ENCODE measurements around the gene CXorf38. TPM values are rescaled to one million over a fixed set of nuclear protein-coding genes. Genes with fewer than 3 reads are reported as not detected.
A peak's percentile ranks its signal among the peaks of the same experiment; 100 is the strongest.

CXorf38 gene, protein sequence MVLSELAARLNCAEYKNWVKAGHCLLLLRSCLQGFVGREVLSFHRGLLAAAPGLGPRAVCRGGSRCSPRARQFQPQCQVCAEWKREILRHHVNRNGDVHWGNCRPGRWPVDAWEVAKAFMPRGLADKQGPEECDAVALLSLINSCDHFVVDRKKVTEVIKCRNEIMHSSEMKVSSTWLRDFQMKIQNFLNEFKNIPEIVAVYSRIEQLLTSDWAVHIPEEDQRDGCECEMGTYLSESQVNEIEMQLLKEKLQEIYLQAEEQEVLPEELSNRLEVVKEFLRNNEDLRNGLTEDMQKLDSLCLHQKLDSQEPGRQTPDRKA
- total RNA-seq: 10 to 100 TPM; 12.3 to 14.7 (median 13.2) TPM
- 10 to 100 TPM in 1 of 2 donors, 1 to 10 TPM in 1; 8.2 to 14.0 TPM for polyA plus RNA-seq
- long read RNA-seq, donor 1, transcript CXorf38-201 (7 exons, 2,118 nt): major isoform, 43 of 67 reads
- long read RNA-seq, donor 1, partial matches to known transcripts: 11 of 67 reads
- long read RNA-seq, donor 1, other reads (novel, unspliced or antisense): 13 of 67 reads
- long read RNA-seq, donor 2, transcript CXorf38-201 (7 exons, 2,118 nt): major isoform, 6 of 6 reads
- long read RNA-seq, donor 2, partial matches to known transcripts: 0 of 6 reads
- long read RNA-seq, donor 2, other reads (novel, unspliced or antisense): 0 of 6 reads
- long read RNA-seq, donor 3, transcript CXorf38-201 (7 exons, 2,118 nt): major isoform, 6 of 17 reads
- long read RNA-seq, donor 3, partial matches to known transcripts: 3 of 17 reads
- long read RNA-seq, donor 3, other reads (novel, unspliced or antisense): 8 of 17 reads

DNA sequence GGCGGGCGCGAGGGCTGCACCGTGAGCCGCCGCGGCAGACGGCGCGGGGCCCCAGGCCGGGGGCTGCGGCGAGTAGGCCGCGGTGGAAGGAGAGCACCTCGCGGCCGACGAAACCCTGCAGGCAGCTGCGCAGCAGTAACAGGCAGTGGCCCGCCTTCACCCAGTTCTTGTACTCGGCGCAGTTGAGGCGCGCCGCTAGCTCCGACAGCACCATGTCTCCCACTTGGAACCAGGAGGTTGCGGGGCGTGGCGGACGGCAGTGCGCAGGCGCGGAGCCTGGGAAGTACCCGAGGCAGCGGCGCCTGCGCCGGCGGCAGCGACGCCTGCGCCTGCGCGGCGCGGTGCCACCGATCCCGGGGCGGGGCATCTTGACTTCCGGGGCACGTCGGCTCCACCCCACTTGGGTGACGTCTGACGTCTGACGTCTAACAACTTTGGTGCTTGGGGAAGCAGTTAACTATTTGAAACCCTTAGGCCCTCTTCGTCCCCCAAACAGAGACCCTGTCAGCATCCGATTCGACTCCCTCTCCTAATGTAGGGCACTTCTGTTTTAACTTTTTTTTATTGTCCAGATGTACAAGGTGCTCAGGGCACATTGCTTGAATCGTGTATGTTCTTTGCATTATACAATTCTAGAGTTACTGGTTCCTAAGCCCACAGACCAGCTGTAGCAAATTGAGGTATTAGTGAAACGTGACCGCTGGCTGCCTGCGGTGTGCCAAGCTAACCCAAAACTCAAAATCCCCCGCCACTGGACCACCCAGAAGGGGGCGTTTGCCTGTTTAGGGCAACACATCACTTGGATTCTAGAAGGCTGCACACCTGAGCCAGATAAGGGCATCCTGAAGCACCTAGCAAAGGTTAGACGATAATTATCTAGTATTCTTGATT lies at the start of gene CXorf38:
CXorf38 (minus strand) TSS at position 255 of the 891 bp plus-strand sequence; CDS start at position 214, 41 bp downstream.
- Histone ChIP-seq H3K4me3 (peak within 1 kb of the TSS; percentile 89), H3K27ac (peak within 1 kb of the TSS in 1 of 2 donors; percentile 69), H3K4me1 (ENCODE audit: insufficient read depth) (peaks cover 6% of the 10 kb centered on the region), H3K27me3 (no peaks in the 10 kb centered on the region), H3K9me3 (no peaks in the 10 kb centered on the region), H3K36me3 (no peaks in the 10 kb centered on the region)
- intact Hi-C loops (cut with DNase I): no loop called here
- WGBS, 3 donors: 2 to 4% (median 4%) methylated on average over 36 to 66 of the region's 66 CpGs
- DNase-seq: peak; percentile 94 to 99 (median 97)
- no peak for TF ChIP-seq EP300 (IDR thresholded peaks at IDR 0.05)
- TF ChIP-seq POLR2A (IDR thresholded peaks at IDR 0.05): peak; percentile 48
- TF ChIP-seq, protein P1, sequence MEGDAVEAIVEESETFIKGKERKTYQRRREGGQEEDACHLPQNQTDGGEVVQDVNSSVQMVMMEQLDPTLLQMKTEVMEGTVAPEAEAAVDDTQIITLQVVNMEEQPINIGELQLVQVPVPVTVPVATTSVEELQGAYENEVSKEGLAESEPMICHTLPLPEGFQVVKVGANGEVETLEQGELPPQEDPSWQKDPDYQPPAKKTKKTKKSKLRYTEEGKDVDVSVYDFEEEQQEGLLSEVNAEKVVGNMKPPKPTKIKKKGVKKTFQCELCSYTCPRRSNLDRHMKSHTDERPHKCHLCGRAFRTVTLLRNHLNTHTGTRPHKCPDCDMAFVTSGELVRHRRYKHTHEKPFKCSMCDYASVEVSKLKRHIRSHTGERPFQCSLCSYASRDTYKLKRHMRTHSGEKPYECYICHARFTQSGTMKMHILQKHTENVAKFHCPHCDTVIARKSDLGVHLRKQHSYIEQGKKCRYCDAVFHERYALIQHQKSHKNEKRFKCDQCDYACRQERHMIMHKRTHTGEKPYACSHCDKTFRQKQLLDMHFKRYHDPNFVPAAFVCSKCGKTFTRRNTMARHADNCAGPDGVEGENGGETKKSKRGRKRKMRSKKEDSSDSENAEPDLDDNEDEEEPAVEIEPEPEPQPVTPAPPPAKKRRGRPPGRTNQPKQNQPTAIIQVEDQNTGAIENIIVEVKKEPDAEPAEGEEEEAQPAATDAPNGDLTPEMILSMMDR (IDR thresholded peaks at IDR 0.05): no peak

DNA sequence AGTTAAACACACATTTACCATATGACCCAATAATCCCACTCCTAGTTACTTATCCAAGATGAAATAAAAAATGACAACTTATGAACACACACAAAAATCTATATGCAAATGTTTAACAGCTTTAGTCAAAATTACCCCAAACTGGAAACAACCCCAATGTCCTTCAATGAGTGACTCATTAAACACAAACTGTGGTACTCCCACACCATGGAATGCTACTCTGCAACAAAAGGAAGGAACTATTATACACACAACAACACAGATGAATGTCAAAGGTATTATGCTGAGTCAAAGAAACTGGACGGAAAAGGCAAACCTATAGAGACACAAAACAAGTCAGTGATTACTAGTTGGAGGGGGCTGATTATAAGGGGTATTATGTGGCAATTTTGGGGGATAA lies 47.4 kb upstream of the CXorf38 start:
- intact Hi-C loops (cut with DNase I): no loop called here
- 72 to 81% (median 78%) methylated on average over 1 of the region's 1 CpG for WGBS, 3 donors
- no peaks in the 10 kb centered on the region for H3K27me3 ChIP-seq
- H3K4me1 ChIP-seq (ENCODE audit: insufficient read depth): no peaks in the 10 kb centered on the region
- H3K36me3 ChIP-seq: no peaks in the 10 kb centered on the region
- TF ChIP-seq POLR2A (IDR thresholded peaks at IDR 0.05): no peak
- TF ChIP-seq, protein P1 (IDR thresholded peaks at IDR 0.05): no peak
- TF ChIP-seq EP300 (IDR thresholded peaks at IDR 0.05): no peak
- H3K4me3 ChIP-seq: no peak overlapping the region
- DNase-seq: no peak
- no peak overlapping the region for H3K27ac ChIP-seq
- H3K9me3 ChIP-seq: no peaks in the 10 kb centered on the region

DNA sequence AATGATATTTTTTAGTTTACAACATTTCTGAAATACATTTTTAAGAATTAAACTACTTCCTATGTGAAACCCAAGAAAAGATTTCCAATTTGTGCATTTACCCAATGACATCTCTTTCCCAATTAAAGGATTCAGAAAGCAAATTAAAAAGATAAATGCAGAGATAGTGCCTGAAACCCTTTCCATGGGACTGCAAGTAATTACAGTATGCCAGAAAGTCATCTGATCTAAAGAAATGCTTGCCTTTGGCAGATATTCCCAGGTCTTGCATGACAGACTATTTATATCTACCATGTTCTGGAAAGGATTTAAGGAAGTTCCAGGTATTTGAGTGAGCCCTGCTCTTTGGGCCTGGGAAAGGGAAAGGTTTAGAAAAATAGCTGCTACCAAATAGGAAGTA lies 41.6 kb upstream of the CXorf38 start:
- DNase-seq: no peak
- intact Hi-C loops (cut with DNase I): no loop called here
- H3K27ac ChIP-seq: no peak overlapping the region
- H3K9me3 ChIP-seq: no peaks in the 10 kb centered on the region
- H3K36me3 ChIP-seq: no peaks in the 10 kb centered on the region
- H3K4me1 ChIP-seq (ENCODE audit: insufficient read depth): no peaks in the 10 kb centered on the region
- H3K4me3 ChIP-seq: no peak overlapping the region
- TF ChIP-seq EP300 (IDR thresholded peaks at IDR 0.05) (no peak), POLR2A (IDR thresholded peaks at IDR 0.05) (no peak)
- TF ChIP-seq, protein P1 (IDR thresholded peaks at IDR 0.05): no peak
- H3K27me3 ChIP-seq: no peaks in the 10 kb centered on the region

DNA sequence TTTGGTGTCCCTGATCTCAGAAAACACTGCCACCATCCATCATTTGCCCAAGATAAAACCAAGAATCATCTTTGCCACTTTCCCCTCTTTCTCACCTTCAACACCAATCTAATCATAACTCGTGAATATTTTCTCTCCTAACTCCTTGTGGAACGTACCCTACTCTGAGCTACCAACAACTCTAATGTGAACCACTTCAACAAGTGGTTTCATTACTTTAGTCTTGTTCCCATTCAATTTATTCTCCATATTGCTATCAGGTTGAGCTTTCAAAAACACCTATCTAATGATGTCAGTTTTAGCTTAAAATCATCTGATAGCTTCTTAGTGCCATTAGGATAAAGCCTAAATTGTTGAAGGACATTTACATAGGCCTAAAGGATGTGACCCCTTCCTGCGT lies 39.8 kb upstream of the CXorf38 start:
- no peak for DNase-seq
- no peak overlapping the region for H3K27ac ChIP-seq
- no peaks in the 10 kb centered on the region for H3K4me1 ChIP-seq (ENCODE audit: insufficient read depth)
- intact Hi-C loops (cut with DNase I): no loop called here
- WGBS, 3 donors: 92 to 93% (median 92%) methylated on average over 3 of the region's 3 CpGs
- no peak overlapping the region for H3K4me3 ChIP-seq
- TF ChIP-seq, protein P1 (IDR thresholded peaks at IDR 0.05): no peak
- TF ChIP-seq POLR2A (IDR thresholded peaks at IDR 0.05) (no peak), EP300 (IDR thresholded peaks at IDR 0.05) (no peak)
- no peaks in the 10 kb centered on the region for H3K27me3 ChIP-seq
- H3K9me3 ChIP-seq: no peaks in the 10 kb centered on the region
- no peaks in the 10 kb centered on the region for H3K36me3 ChIP-seq

Measured in ovary (tissue), 10 donors.